ENCODE results near the gene MAPK10. TPM values are rescaled to one million over a fixed set of nuclear protein-coding genes. Genes with fewer than 3 reads are reported as not detected.

Gene MAPK10
- total and polyA plus RNA-seq, 4 donors, result 3.3 to 109 (median 24.5) TPM

- 95 to 96% methylated on average over 1 of the region's 1 CpG for WGBS, 2 donors
- Histone ChIP-seq H3K4me1 (ENCODE audit: control insufficient read depth in 5 of 5, insufficient read depth in 5 of 5, low read length in 5 of 5) (peaks cover 0 to 11% (median 0%) of the 10 kb centered on the region in 5 donors), H3K9ac (ENCODE audit: insufficient read depth in 1 of 2, low read length in 2 of 2) (no peak overlapping the region), H3K36me3 (ENCODE audit: control insufficient read depth in 4 of 4, insufficient read depth in 4 of 4, low read length in 4 of 4) (peaks cover 0 to 2% (median 0%) of the 10 kb centered on the region in 4 donors), H3K27ac (ENCODE audit: low read depth in 1 of 2, low read length in 1 of 2) (no peak overlapping the region), H3K4me3 (no peak overlapping the region), H3K27me3 (ENCODE audit: control insufficient read depth in 3 of 3, insufficient read depth in 3 of 3, low read length in 2 of 3) (no peaks in the 10 kb centered on the region), H3K9me3 (ENCODE audit: control insufficient read depth in 4 of 4, insufficient read depth in 3 of 4, low read length in 3 of 4) (no peaks in the 10 kb centered on the region)
- no peak for DNase-seq
- ATAC-seq (ENCODE audit: insufficient read depth, low FRiP score), result no peak
- TF ChIP-seq CTCF (IDR thresholded peaks at IDR 0.05; ENCODE audit: control extremely low read depth, extremely low read depth), result no peak
These were observed 396.6 kb downstream of the MAPK10 start for GRCh38 chr4:85963231-85963630.

DNA sequence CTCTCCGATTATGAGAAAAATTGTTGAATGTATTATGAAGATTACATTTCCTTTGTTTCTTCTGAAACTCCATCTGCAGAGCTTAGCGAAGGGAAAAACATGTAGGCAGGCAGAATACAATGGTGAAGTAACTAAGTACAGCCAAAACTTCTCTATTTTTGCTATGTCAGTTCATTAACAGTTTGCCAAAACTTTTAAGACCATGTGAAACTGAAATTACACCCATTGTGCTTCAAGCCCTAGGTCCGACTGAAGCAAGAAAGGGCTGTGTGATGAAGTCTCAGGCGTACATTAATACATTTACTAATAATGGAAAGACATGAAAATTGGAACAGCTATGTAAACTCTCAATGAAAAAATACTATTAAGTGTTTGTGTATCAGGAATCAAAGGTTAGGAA is 398.0 kb downstream of the MAPK10 start:
- DNase-seq, result no peak
- WGBS, 2 donors, result 83 to 84% methylated on average over 4 of the region's 4 CpGs
- Histone ChIP-seq H3K4me3 (no peak overlapping the region), H3K9ac (ENCODE audit: insufficient read depth in 1 of 2, low read length in 2 of 2) (no peak overlapping the region), H3K27me3 (ENCODE audit: control insufficient read depth in 3 of 3, insufficient read depth in 3 of 3, low read length in 2 of 3) (no peaks in the 10 kb centered on the region), H3K4me1 (ENCODE audit: control insufficient read depth in 5 of 5, insufficient read depth in 5 of 5, low read length in 5 of 5) (peaks cover 0 to 5% (median 0%) of the 10 kb centered on the region in 5 donors), H3K27ac (ENCODE audit: low read depth in 1 of 2, low read length in 1 of 2) (no peak overlapping the region), H3K36me3 (ENCODE audit: control insufficient read depth in 4 of 4, insufficient read depth in 4 of 4, low read length in 4 of 4) (peaks cover 0 to 2% (median 0%) of the 10 kb centered on the region in 4 donors), H3K9me3 (ENCODE audit: control insufficient read depth in 4 of 4, insufficient read depth in 3 of 4, low read length in 3 of 4) (no peaks in the 10 kb centered on the region)
- ATAC-seq (ENCODE audit: insufficient read depth, low FRiP score), result no peak
- no peak for TF ChIP-seq CTCF (IDR thresholded peaks at IDR 0.05; ENCODE audit: control extremely low read depth, extremely low read depth)

- H3K4me3 ChIP-seq, result no peak overlapping the region
These were observed 403.4 kb downstream of the MAPK10 start for GRCh38 chr4:85956293-85956945.

More at GRCh38 chr4:85956293-85956945, 403.4 kb downstream of the MAPK10 start:
- DNase-seq (no peak), ATAC-seq (ENCODE audit: insufficient read depth, low FRiP score) (no peak)
- Histone ChIP-seq H3K4me1 (ENCODE audit: control insufficient read depth in 5 of 5, insufficient read depth in 5 of 5, low read length in 5 of 5) (peaks cover 0 to 4% (median 0%) of the 10 kb centered on the region in 5 donors), H3K9ac (ENCODE audit: insufficient read depth in 1 of 2, low read length in 2 of 2) (no peak overlapping the region), H3K9me3 (ENCODE audit: control insufficient read depth in 4 of 4, insufficient read depth in 3 of 4, low read length in 3 of 4) (no peaks in the 10 kb centered on the region), H3K27ac (ENCODE audit: low read depth in 1 of 2, low read length in 1 of 2) (no peak overlapping the region), H3K27me3 (ENCODE audit: control insufficient read depth in 3 of 3, insufficient read depth in 3 of 3, low read length in 2 of 3) (no peaks in the 10 kb centered on the region), H3K36me3 (ENCODE audit: control insufficient read depth in 4 of 4, insufficient read depth in 4 of 4, low read length in 4 of 4) (no peaks in the 10 kb centered on the region)
- WGBS, 2 donors, result 95 to 97% methylated on average over 17 of the region's 17 CpGs
- no peak for TF ChIP-seq CTCF (IDR thresholded peaks at IDR 0.05; ENCODE audit: control extremely low read depth, extremely low read depth)
